ENCODE measurements around the gene KAT6B.

DNA sequence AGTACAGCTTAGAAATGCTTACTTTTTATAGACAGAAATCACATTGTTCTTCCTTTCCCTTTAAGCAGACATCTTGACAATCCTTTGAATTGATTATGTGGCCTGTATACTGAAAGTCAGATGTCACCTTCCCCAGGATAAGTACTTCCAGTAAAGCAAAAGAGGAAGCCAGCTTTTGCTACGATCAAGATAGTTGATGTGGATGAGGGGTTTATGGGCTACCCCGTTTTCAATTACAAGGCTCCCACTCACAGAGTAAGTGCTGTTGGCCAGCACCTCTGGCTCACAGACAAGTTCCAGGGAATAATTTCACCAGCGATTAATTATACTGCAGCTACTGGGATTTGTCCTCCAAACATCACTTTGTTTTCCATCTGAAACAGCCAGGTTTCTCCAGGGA lies 189.9 kb downstream of the KAT6B start:
- no peak for TF ChIP-seq PBX3 (IDR thresholded peaks at IDR 0.05; ENCODE audit: insufficient replicate concordance, low read depth, low read length)
- TF ChIP-seq, protein P1, sequence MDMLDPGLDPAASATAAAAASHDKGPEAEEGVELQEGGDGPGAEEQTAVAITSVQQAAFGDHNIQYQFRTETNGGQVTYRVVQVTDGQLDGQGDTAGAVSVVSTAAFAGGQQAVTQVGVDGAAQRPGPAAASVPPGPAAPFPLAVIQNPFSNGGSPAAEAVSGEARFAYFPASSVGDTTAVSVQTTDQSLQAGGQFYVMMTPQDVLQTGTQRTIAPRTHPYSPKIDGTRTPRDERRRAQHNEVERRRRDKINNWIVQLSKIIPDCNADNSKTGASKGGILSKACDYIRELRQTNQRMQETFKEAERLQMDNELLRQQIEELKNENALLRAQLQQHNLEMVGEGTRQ (IDR thresholded peaks at IDR 0.05; ENCODE audit: borderline replicate concordance, low read depth, low read length) = no peak
